Mucosa of stomach (tissue), 1 donor: ENCODE measurements around the gene FOXL1.

Experiments
- H3K27me3 ChIP-seq: one replicate; pipeline ENCODE4 v1.7.0; 2013; ENCODE audit warnings: mild to moderate bottlenecking, low read length; ENCODE audit not compliant: control insufficient read depth, insufficient read depth
- H3K36me3 ChIP-seq: one replicate; pipeline ENCODE4 v1.7.0; 2013; ENCODE audit warnings: low read length; ENCODE audit not compliant: control insufficient read depth, insufficient read depth
- H3K4me1 ChIP-seq: one replicate; pipeline ENCODE4 v1.7.0; 2013; ENCODE audit warnings: mild to moderate bottlenecking, low read length; ENCODE audit not compliant: control insufficient read depth, insufficient read depth
- H3K4me3 ChIP-seq: one replicate; pipeline ENCODE4 v1.7.0; 2013; ENCODE audit warnings: low read length
- H3K9ac ChIP-seq: one replicate; pipeline ENCODE4 v1.7.0; 2013; ENCODE audit warnings: mild to moderate bottlenecking, low read length, moderate library complexity
- H3K9me3 ChIP-seq: one replicate; pipeline ENCODE4 v1.7.0; 2013; ENCODE audit warnings: mild to moderate bottlenecking, low read length, moderate library complexity; ENCODE audit not compliant: control insufficient read depth
- donor health status: Pancreatic carcinoma.

The FOXL1 gene

DNA sequence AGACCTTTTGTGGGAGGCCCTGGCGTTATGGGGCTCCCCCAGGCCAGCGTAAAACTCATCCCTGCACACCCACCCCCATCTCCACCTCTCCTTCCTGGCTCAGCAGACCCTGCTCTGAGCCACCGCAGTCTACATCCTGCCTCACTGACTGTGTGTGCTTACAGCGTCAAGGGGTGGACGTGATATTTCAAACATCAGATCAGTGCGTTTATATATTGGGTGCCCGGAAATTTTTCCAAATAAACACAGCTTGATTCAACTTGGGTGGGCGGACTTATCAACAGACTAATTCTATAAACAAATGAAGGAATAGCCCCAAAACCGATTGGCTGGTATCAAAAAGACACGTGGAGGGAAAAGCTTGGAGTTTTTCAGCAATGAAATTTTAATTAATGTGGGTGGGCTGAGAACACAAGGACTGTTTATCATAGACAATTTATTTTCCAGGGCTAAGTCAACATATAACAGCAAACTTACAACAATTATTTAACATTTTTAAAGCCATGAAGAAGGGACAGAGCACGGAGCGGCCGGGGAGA is at the start of gene FOXL1:
FOXL1 (plus strand) TSS at position 489 of the 539 bp plus-strand sequence. CDS start 175 bp downstream, outside the sequence.
- no peak within 1 kb of the TSS for H3K4me3 ChIP-seq
- H3K4me1 ChIP-seq: peaks cover 17% of the 10 kb centered on the region
- no peaks in the 10 kb centered on the region for H3K36me3 ChIP-seq
- H3K27me3 ChIP-seq: peaks cover 87% of the 10 kb centered on the region
- H3K9me3 ChIP-seq: no peaks in the 10 kb centered on the region
- H3K9ac ChIP-seq: no peak within 1 kb of the TSS

DNA sequence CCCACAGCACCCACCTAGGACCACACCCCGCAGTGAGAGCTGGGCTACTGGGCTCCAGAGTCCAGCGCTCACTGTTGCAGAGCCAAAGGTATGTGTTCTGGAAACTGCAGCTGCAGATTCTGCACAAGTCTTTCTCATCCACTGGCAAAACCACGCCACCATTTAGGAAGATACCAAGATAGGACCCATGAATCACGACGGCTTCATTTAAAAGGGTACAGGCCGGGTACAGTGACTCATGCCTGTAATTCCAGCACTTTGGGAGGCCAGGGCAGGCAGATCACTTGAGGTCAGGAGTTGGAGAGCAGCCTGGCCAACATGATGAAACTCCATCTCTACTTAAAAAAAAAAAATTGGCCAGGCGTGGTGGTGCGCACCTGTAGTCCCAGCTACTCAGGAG is 49.2 kb upstream of the FOXL1 start:
- H3K4me1 ChIP-seq: no peaks in the 10 kb centered on the region
- H3K9ac ChIP-seq: no peak overlapping the region
- H3K27me3 ChIP-seq: no peaks in the 10 kb centered on the region
- no peak overlapping the region for H3K4me3 ChIP-seq
- H3K9me3 ChIP-seq: no peaks in the 10 kb centered on the region
- H3K36me3 ChIP-seq: no peaks in the 10 kb centered on the region

DNA sequence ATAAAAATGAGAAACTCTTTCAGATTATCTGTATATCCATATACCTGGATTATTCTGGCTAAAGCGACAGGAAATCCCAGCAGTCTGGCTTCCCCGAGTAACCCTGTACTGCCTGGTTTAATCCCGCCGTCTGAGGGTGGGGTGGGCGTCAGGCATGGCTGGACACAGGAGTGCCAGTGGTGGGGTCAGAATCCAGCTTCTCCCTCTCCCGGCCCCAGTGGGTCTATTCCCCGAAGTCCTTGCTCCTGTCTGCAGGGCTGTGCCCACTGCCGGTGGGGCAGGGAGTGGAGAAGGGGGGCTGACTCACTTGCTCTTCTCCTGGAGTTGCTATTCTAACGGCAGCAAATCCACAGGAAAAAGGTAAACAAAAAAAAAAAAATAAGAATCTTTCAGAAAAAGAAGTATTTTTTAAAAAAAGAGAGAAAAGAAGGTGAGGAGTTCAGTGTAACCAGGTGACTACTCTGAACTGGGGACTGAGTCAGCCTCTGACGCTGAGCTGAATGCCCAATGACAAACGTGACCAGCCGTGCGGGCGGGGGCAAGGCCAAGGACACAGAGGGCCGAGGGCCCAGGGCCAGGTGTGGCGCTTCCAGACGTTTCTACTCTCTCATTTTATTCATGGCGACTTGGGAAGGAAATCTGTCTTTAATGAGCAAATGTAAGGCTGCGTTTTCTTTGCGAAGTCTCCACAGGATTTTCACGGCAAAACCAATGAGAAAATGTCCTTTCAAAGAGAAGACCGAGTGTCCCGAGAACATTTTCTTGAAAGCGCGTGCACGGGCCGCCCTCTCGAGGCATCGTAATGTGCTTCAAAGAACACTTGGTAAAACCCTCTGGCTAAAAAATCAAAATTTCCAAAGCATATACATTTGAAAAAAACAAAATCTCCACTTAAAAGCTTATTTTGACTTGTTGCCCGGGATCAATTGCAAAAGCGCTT is 47.8 kb upstream of the FOXL1 start:
- Histone ChIP-seq H3K36me3 (no peaks in the 10 kb centered on the region), H3K4me3 (no peak overlapping the region), H3K27me3 (no peaks in the 10 kb centered on the region), H3K9me3 (no peaks in the 10 kb centered on the region), H3K4me1 (no peaks in the 10 kb centered on the region), H3K9ac (no peak overlapping the region)

DNA sequence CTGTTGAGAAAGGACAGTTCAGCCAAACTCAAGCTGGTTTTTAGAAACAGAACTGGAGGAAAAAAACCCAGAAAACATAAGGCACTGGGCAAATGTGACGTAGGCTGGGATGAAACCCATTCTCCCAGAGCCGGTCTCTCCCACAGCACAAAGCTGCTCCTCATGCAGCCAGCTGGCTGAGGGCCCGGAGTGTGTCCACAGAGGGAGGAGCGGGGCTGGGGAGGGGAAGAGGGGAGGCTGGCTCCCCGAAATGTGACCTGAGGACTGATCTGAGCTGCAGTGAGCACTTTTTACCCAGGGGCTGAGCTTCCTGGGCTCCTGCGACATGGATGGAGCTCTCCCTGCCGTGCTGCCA is 47.2 kb upstream of the FOXL1 start:
- no peaks in the 10 kb centered on the region for H3K9me3 ChIP-seq
- no peaks in the 10 kb centered on the region for H3K27me3 ChIP-seq
- no peaks in the 10 kb centered on the region for H3K4me1 ChIP-seq
- no peak overlapping the region for H3K9ac ChIP-seq
- H3K36me3 ChIP-seq: no peaks in the 10 kb centered on the region
- no peak overlapping the region for H3K4me3 ChIP-seq

DNA sequence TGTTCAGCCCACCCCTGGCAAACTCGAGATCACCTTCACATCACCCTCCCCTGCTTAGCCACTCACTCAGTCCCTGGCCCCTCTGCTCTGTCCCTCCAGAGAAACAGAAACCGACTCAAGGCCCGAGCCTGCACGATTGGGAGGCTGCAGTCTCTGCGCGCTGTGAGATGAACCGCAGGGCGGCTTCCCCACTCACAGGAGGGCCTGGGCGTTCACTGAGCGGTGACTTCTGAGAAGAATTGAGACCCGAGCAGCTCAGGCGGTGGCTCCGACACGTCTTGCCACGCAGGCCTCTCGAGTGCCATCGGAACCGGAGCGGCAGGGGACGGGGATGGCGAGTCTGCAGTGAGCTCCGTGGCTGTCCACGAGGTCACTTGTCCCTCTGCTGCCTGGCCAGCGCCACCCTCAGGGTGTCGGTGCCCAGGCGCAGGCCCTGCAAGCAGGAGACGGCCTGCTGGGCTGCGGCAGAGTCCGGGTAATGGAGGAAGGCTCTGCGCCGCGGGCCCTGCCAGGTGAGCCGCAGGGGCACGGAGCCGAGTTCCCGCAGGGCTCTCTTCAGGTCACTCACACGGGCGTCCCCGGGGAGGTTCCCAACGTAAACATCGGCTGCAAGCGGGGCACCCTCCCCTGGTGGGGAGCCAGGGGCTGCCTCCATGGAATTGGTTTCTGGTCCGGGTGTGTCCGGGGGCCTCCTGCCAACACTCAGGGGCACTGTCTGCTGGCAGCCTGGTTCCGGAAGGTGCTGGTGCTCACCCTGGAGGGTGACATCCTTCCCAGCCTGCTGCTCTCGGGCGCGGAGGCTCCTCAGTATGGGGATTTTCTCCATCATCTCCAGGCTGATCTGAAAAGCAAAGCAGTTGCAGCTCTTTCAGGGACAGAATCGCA is 46.5 kb upstream of the FOXL1 start:
- H3K4me1 ChIP-seq: no peaks in the 10 kb centered on the region
- no peak overlapping the region for H3K4me3 ChIP-seq
- no peaks in the 10 kb centered on the region for H3K9me3 ChIP-seq
- no peaks in the 10 kb centered on the region for H3K36me3 ChIP-seq
- no peak overlapping the region for H3K9ac ChIP-seq
- no peaks in the 10 kb centered on the region for H3K27me3 ChIP-seq

DNA sequence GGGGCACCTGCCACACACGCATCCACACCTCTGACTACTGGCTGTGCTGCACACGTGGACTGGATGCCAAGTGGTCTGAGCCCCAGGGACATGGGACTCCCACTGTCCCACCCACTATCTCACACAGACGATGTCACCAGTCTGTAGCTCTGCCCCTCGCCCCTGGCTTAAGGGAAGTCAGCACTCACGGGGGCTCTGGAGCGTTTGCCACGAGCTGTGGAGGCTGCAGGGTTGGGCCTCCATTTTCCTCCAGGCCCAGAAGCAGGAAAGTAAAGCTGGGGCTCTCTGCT is 45.9 kb upstream of the FOXL1 start:
- Histone ChIP-seq H3K9ac (no peak overlapping the region), H3K4me1 (no peaks in the 10 kb centered on the region), H3K27me3 (no peaks in the 10 kb centered on the region), H3K4me3 (no peak overlapping the region), H3K9me3 (no peaks in the 10 kb centered on the region), H3K36me3 (no peaks in the 10 kb centered on the region)

DNA sequence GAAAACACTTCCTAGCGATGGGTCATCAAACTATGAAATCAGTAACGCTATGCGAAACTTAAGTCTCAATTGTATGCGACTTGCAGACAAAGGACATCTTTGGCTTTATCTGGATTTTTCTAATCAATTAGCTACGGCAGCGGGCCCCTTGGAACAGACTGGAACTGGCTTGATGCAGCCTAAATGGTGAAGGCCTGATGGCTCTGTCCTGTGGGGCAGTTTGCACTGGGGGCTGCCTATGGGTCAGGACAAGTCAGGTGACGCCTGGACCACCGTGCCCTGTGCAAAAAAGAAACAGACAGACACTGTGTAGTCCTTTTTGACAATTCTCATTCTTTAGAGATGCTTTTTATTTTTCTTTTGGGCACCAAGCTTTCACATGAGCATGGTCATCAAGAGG is 45.3 kb upstream of the FOXL1 start:
- no peak overlapping the region for H3K9ac ChIP-seq
- H3K36me3 ChIP-seq: no peaks in the 10 kb centered on the region
- H3K4me1 ChIP-seq: no peaks in the 10 kb centered on the region
- no peaks in the 10 kb centered on the region for H3K9me3 ChIP-seq
- no peaks in the 10 kb centered on the region for H3K27me3 ChIP-seq
- H3K4me3 ChIP-seq: no peak overlapping the region

DNA sequence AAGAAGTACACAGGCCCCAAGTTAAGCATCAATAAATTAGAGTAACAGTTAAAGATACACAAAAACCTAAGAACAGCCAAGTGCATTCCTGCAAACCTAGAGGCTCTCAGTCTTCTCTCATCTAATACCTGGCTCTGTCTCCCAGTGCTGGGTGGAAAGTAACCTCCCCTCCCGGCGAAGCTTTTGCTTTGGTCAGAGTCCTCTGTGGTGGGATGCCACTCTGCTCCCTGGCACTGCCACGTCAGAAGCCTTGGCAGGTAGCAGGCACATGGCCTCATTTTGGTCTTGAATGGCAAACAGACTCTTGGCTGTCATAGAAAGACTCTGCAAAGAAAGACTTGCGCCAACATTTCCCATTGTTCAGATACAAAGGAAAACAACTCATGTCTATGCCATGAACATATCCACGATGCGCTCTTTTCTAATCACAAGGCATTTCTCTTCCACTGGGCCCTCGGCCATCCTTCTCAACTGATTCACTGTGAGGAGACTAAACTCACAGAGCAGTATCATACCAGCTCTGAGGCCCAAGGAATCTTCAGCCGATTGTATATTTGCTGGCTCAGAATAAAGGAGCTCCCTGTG is 44.5 kb upstream of the FOXL1 start:
- Histone ChIP-seq H3K27me3 (no peaks in the 10 kb centered on the region), H3K4me3 (no peak overlapping the region), H3K9me3 (no peaks in the 10 kb centered on the region), H3K4me1 (no peaks in the 10 kb centered on the region), H3K36me3 (no peaks in the 10 kb centered on the region), H3K9ac (no peak overlapping the region)

DNA sequence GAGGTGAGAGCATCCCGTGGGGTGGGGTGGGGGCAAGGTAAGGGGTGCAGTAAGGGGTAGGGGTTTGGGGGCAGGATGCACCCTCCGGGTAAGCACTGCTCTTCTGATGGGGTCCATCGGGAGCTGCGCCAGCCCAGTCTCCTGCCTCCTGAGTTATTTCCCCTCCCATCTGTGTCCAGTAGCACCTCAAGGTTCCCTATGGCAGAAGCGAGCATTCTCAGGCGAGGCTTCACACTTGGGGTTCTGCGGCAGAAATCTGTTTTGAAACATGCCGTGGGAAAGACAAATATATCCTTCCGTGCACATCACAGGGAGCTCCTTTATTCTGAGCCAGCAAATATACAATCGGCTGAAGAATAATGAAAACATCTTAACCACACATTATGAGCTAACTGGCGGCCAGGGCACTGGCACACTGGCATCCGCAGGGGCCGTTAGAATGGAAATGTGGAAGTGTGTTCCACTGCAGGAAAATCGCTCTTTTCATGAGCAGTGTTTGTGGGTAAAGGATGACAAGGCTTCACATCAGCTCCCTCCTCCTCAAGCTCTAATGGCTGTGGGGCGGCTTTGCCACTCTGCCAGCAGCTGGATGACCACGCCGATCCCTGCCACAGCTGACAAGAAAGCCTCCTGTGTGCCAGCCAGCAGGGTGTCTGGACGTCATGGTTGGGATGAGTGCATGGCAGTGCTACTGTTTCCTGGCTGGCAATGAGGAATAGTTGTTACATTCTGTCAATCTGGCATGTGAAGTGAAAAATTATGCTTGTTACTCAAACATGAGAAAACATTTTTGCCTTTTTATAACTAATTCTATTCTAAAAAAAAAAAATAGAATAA is 43.4 kb upstream of the FOXL1 start:
- Histone ChIP-seq H3K9me3 (no peaks in the 10 kb centered on the region), H3K4me1 (no peaks in the 10 kb centered on the region), H3K27me3 (no peaks in the 10 kb centered on the region), H3K9ac (no peak overlapping the region), H3K36me3 (no peaks in the 10 kb centered on the region), H3K4me3 (no peak overlapping the region)

DNA sequence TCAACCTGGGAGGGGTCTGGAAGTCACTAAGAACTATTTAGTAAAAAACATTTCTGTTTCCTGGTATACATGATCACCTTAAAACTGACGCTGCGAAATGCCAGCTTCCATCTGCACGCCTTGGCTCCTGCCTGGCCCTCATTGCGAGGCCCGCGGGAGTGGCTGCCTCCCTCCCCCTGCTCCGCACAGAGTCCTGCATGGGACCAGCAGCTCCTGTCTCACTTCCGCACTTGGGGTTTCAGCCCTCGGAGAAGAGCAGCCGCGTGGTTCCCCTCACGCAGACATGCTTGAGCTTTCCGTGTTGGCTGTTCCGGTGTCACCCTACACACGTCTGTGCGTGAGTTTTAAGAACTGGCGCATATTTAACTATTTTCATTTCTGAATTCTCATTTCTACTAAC is 41.7 kb upstream of the FOXL1 start:
- Histone ChIP-seq H3K9me3 (no peaks in the 10 kb centered on the region), H3K9ac (no peak overlapping the region), H3K36me3 (no peaks in the 10 kb centered on the region), H3K27me3 (no peaks in the 10 kb centered on the region), H3K4me1 (no peaks in the 10 kb centered on the region), H3K4me3 (no peak overlapping the region)

DNA sequence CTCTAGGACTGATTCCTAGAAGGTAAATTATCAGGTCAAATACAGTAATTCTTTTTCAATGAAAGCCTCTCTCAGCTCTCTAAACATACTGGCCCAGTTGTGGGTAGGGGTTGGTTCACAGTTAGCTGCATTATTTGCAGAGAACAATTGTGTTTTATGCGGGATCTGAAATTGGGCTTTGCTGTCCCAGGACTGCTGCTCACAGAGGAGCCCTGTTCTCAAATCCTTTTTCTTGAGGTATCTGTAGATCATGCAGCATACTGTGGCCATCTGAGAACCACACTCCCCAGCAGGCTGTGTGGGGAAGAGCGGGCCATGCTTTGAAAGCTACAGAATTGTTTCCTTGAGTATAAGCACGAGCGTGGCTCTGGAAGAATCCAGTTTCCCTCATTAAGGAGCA is 40.9 kb upstream of the FOXL1 start:
- H3K36me3 ChIP-seq: no peaks in the 10 kb centered on the region

More for the DNA sequence above, 40.9 kb upstream of the FOXL1 start:
- H3K9ac ChIP-seq: no peak overlapping the region
- H3K4me3 ChIP-seq: no peak overlapping the region
- H3K27me3 ChIP-seq: no peaks in the 10 kb centered on the region
- no peaks in the 10 kb centered on the region for H3K4me1 ChIP-seq
- H3K9me3 ChIP-seq: no peaks in the 10 kb centered on the region
